HepG2 (cell line): ENCODE results near the gene ANKRD65. TPM values are rescaled to one million over a fixed set of nuclear protein-coding genes. Genes with fewer than 3 reads are reported as not detected.

Source experiments
- BCL6 ChIP-seq: IDR thresholded peaks from 2 replicates; pipeline ENCODE4 v1.6.1; 2016; ENCODE audit warnings: missing genetic modification reagents, missing compliant biosample characterization
- CREB1 ChIP-seq, 2 experiments: fragments of 450-650 bp in 1 of 2; IDR thresholded peaks; 2 replicates each; pipeline ENCODE4 v1.6.1; 2016 to 2017; ENCODE audit warnings: control low read depth in 1 of 2, mild to moderate bottlenecking in 1 of 2, missing compliant biosample characterization in 1 of 2, missing genetic modification characterization in 1 of 2
- GLMP ChIP-seq: sonication (generic); formaldehyde crosslinking; IDR thresholded peaks from 2 replicates; pipeline ENCODE4 v1.9.0; 2021; ENCODE audit warnings: missing genetic modification reagents, mild to moderate bottlenecking, borderline replicate concordance
- GMEB2 ChIP-seq: IDR thresholded peaks from 2 replicates; pipeline ENCODE4 v1.6.1; 2016; ENCODE audit warnings: missing biosample characterization, missing genetic modification reagents, low read depth
- PHF5A ChIP-seq: IDR thresholded peaks from one replicate; pipeline ENCODE4 v1.6.1; 2018; ENCODE audit warnings: low read depth, missing genetic modification reagents; ENCODE audit not compliant: unreplicated experiment
- PPARG ChIP-seq: conservative IDR thresholded peaks from 2 replicates; pipeline ENCODE4 v1.6.1; 2016; ENCODE audit warnings: missing biosample characterization, missing genetic modification reagents
- RARA ChIP-seq: IDR thresholded peaks from 2 replicates; pipeline ENCODE4 v1.6.1; 2016; ENCODE audit warnings: missing genetic modification reagents, missing compliant biosample characterization
- SAFB2 ChIP-seq: sonication (generic); formaldehyde crosslinking; IDR thresholded peaks from 2 replicates; pipeline ENCODE4 v1.5.1; 2020; ENCODE audit warnings: missing genetic modification reagents, low read depth, mild to moderate bottlenecking, borderline replicate concordance
- TBX3 ChIP-seq: fragments of 450-650 bp; IDR thresholded peaks from 2 replicates; pipeline ENCODE4 v1.6.1; 2017; ENCODE audit warnings: antibody characterized with exemption, mild to moderate bottlenecking, inconsistent platforms, borderline replicate concordance
- THAP7 ChIP-seq: sonication (generic); formaldehyde crosslinking; IDR thresholded peaks from 2 replicates; pipeline ENCODE4 v1.8.1; 2023; ENCODE audit warnings: mild to moderate bottlenecking, missing genetic modification reagents
- TP53 ChIP-seq: sonication (generic); formaldehyde crosslinking; conservative IDR thresholded peaks from 2 replicates; pipeline ENCODE4 v1.4.0; 2020; ENCODE audit warnings: missing genetic modification reagents
- ZBTB40 ChIP-seq, 2 experiments: fragments of 450-650 bp in 1 of 2; sonication (generic) in 1 of 2; formaldehyde crosslinking in 1 of 2; IDR thresholded peaks; 2 replicates each; pipeline versions ENCODE4 v1.6.1 to v1.8.0; 2016 to 2022; ENCODE audit warnings: antibody characterized with exemption in 1 of 2, mild to moderate bottlenecking in 1 of 2, missing genetic modification reagents in 1 of 2
- ZNF768 ChIP-seq: sonication (generic); formaldehyde crosslinking; IDR thresholded peaks from 2 replicates; pipeline ENCODE4 v1.4.0; 2020; ENCODE audit warnings: missing genetic modification reagents
- polyA plus RNA-seq, 8 experiments: library from polyadenylated mRNA; depleted of rRNA in 3 of 8; stranded (reverse) in 7 of 8; unstranded in 1 of 8; fragments of >200 nt; fragmentation: Illumina TruSeq in 4 of 8; extraction: Trizol in 4 of 8; gene quantifications; 2 replicates each; pipeline versions ENCODE4 v1.2.1 to v1.2.3, GENCODE V29; 2011 to 2016; ENCODE audit warnings: low read depth in 4 of 8, missing spikeins in 1 of 8, mixed read lengths in 1 of 8; ENCODE audit not compliant: insufficient read depth in 1 of 8
- total RNA-seq, 5 experiments: library from RNA; depleted of rRNA; stranded (reverse); fragments of >200 nt; fragmentation: Illumina TruSeq; extraction: Trizol; gene quantifications; 2 replicates each; pipeline ENCODE4 v1.2.3, GENCODE V29; 2016; ENCODE audit warnings: low read depth in 1 of 5

The ANKRD65 gene
- total and polyA plus RNA-seq, 2 of the 13 experiments (the other 11 are each of a cell fraction or from before 2014, with no cell fraction given): 12.1 to 30.1 TPM

DNA sequence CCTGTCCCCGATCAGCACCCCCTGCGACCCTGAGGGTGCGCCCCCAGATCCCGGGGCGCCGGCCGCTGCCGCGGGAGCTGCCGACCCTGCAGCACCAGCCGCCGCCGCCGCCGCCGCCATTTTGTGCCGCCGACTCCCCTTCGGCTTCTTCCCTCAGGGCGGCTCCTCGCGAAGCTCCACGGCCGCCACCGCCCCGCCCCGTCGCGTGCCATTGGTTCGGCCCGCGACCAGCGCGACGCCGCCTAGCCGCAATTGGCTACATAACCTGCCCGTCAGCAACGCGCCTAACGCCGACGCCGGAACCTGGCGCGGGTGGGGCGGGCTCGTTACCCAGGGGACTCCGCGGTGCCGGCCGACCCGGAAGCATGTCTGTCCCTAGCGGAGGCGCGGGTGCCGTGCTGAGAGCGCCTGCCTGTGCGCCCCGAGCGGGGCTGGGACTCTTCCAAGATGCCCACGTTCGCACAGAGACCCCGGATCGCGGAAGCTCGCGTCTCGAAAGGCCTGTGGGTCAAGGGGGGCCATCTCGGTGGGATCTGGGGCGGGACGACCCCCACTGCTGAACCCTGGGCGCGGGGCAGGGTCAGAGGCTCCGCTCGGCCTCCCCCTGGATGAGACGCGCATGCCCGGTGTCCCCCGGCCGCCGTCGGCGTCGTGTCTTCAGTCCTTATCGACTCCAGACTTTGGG lies 21.7 kb downstream of the ANKRD65 start, which contains the start of gene CCNL2 (continued):
- no peak for TF ChIP-seq ZBTB40 (IDR thresholded peaks at IDR 0.05)
- TF ChIP-seq ZBTB40 (CRISPR knock-in tag; IDR thresholded peaks at IDR 0.05): 0 out of 2 replicates have a peak, but pooled peaks have one; percentile 38
- TF ChIP-seq SAFB2: peak; percentile 3; the same call in 1 of the 2 replicates
- 0 out of 2 replicates have a peak, but pooled peaks have one; percentile 61 for TF ChIP-seq THAP7 (CRISPR knock-in tag)
- TF ChIP-seq PPARG (CRISPR knock-in tag): no peak
- TF ChIP-seq PHF5A: peak; percentile 53
- peak; percentile 92 for TF ChIP-seq GMEB2 (CRISPR knock-in tag)
- TF ChIP-seq BCL6 (CRISPR knock-in tag): peak; percentile 21; the same call in 1 of the 2 replicates
- no peak for TF ChIP-seq TP53 (CRISPR knock-in tag)
- peak; percentile 93 for TF ChIP-seq CREB1 (IDR thresholded peaks at IDR 0.05)
- no peak for TF ChIP-seq CREB1 (CRISPR knock-in tag; IDR thresholded peaks at IDR 0.05)
- peak; percentile 28; the same call in 1 of the 2 replicates for TF ChIP-seq RARA (CRISPR knock-in tag)
- peak; percentile 28; the same call in 1 of the 2 replicates for TF ChIP-seq TBX3
- TF ChIP-seq GLMP (CRISPR knock-in tag): no peak
- TF ChIP-seq ZNF768 (CRISPR knock-in tag): 0 out of 2 replicates have a peak, but pooled peaks have one; percentile 9
